ENCODE measurements around the gene FSTL4. TPM values are rescaled to one million over a fixed set of nuclear protein-coding genes. Genes with fewer than 3 reads are reported as not detected.

FSTL4 gene
- total and polyA plus RNA-seq, 2 of the 13 experiments (the other 11 are each of a cell fraction or from before 2014, with no cell fraction given): 2.1 to 3.0 TPM

DNA sequence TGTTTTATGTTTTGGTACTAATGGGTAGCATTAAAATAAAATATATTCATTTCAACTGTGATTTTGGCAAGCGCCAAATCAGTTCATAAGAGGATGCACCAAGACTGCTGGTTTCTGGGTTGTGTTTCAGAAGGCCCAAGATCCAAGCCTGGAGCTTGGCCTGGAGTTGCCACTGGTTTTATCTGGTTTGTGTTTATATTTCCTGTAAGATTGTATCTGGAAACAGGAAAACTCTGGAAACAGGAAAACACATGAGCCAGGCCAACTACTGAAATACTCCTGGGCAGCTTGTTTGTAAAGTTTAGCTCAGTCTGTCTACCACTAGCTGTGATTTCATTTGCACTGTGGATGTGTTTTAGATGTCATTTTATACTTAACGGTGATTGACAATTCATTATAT lies 5.5 kb downstream of the FSTL4 start:
- FAIRE-seq: no peak
- H3K4me1 ChIP-seq (ENCODE audit: insufficient read depth, low read length): no peaks in the 10 kb centered on the region
- peaks cover 1 to 30% of the 10 kb centered on the region in 2 experiments for H3K27me3 ChIP-seq (ENCODE audit: control insufficient read depth in 1 of 2, insufficient read depth in 2 of 2, low read length in 2 of 2)
- H3K27ac ChIP-seq (ENCODE audit: extremely low read length, insufficient read depth, low read length): no peak overlapping the region
- no peak overlapping the region for H3K4me2 ChIP-seq (ENCODE audit: low read depth, low read length)
- no peaks in the 10 kb centered on the region for H3K9me3 ChIP-seq (ENCODE audit: low read length)
- no peak overlapping the region for H3K9ac ChIP-seq (ENCODE audit: insufficient read depth, low read depth, low read length)
- no peak overlapping the region for H2AFZ ChIP-seq (ENCODE audit: low read length)
- CTCF ChIA-PET (ENCODE audit: low intra/inter-chr PET ratio, low total read pairs): no interaction called here
- in situ Hi-C loops (cut with HindIII; ENCODE audit: extremely low pct_ligation_motif_present, low pct_unique_long_range_greater_than_20kb) (no loop called here), intact Hi-C loops (cut with micrococcal nuclease; ENCODE audit: unreplicated experiment) (no loop called here)
- no peak for DNase-seq (ENCODE audit: low spot score)
- ATAC-seq: no peak
- TF ChIP-seq ATRX (CRISPR knock-in tag; IDR thresholded peaks at IDR 0.05; ENCODE audit: borderline replicate concordance): no peak
- TF ChIP-seq, protein P1, sequence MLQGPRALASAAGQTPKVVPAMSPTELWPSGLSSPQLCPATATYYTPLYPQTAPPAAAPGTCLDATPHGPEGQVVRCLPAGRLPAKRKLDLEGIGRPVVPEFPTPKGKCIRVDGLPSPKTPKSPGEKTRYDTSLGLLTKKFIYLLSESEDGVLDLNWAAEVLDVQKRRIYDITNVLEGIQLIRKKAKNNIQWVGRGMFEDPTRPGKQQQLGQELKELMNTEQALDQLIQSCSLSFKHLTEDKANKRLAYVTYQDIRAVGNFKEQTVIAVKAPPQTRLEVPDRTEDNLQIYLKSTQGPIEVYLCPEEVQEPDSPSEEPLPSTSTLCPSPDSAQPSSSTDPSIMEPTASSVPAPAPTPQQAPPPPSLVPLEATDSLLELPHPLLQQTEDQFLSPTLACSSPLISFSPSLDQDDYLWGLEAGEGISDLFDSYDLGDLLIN (CRISPR knock-in tag; IDR thresholded peaks at IDR 0.05; ENCODE audit: borderline replicate concordance): no peak
- no peaks in the 10 kb centered on the region for H3K79me2 ChIP-seq (ENCODE audit: insufficient read depth, low read length)
- no TSS peak for BruUV-seq (replicated peaks)
- POLR2A ChIA-PET: no interaction called here
- H3K36me3 ChIP-seq (replicated peaks in 1 of 2; ENCODE audit: control insufficient read depth in 1 of 2, insufficient read depth in 2 of 2, low read length in 2 of 2): no peaks in the 10 kb centered on the region
- no peak overlapping the region for H3K4me3 ChIP-seq (replicated peaks in 1 of 3; ENCODE audit: insufficient read depth in 1 of 3, low read depth in 2 of 3, low read length in 3 of 3)
- 33% methylated on average over 2 of the region's 2 CpGs for WGBS (ENCODE audit: low lambda C conversion rate)
- peaks cover 4% of the 10 kb centered on the region; the same call in 1 of the 2 replicates for H4K20me1 ChIP-seq (ENCODE audit: insufficient read depth, low read length)

DNA sequence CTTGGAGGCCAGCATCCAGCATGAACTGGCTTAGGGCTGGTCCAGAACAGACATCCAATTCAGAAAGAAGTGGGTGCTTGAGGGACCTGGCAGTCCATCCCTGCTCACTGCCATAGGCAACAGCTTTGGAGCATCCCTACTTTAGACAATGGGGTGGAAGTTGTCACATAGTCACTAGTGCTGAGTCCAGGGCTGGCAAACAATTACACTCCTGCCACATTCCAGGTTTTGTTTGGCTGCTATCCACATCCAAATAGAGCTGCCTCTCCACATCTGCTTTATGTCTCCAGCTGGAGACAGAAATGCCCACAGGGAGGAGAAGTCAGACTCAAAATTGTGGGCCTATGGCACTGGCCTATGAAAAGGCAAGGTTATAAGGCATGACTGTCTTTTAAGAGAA lies 7.0 kb downstream of the FSTL4 start:
- in situ Hi-C loops (cut with HindIII; ENCODE audit: extremely low pct_ligation_motif_present, low pct_unique_long_range_greater_than_20kb) (no loop called here), intact Hi-C loops (cut with micrococcal nuclease; ENCODE audit: unreplicated experiment) (no loop called here)
- DNase-seq (ENCODE audit: low spot score) (no peak), ATAC-seq (no peak), FAIRE-seq (no peak)
- no peak overlapping the region for H2AFZ ChIP-seq (ENCODE audit: low read length)
- H3K4me1 ChIP-seq (ENCODE audit: insufficient read depth, low read length): no peaks in the 10 kb centered on the region
- no peaks in the 10 kb centered on the region for H4K20me1 ChIP-seq (ENCODE audit: insufficient read depth, low read length)
- no TSS peak for BruUV-seq (replicated peaks)
- H3K4me2 ChIP-seq (ENCODE audit: low read depth, low read length): no peak overlapping the region
- ChIA-PET POLR2A (no interaction called here), CTCF (ENCODE audit: low intra/inter-chr PET ratio, low total read pairs) (no interaction called here)
- H3K9me3 ChIP-seq (ENCODE audit: low read length): no peaks in the 10 kb centered on the region
- H3K36me3 ChIP-seq (replicated peaks in 1 of 2; ENCODE audit: control insufficient read depth in 1 of 2, insufficient read depth in 2 of 2, low read length in 2 of 2): no peaks in the 10 kb centered on the region
- no peaks in the 10 kb centered on the region for H3K79me2 ChIP-seq (ENCODE audit: insufficient read depth, low read length)
- no peak overlapping the region for H3K27ac ChIP-seq (ENCODE audit: extremely low read length, insufficient read depth, low read length)
- H3K4me3 ChIP-seq (replicated peaks in 1 of 3; ENCODE audit: insufficient read depth in 1 of 3, low read depth in 2 of 3, low read length in 3 of 3): no peak overlapping the region
- H3K9ac ChIP-seq (ENCODE audit: insufficient read depth, low read depth, low read length): no peak overlapping the region
- peaks cover 1 to 18% of the 10 kb centered on the region in 2 experiments for H3K27me3 ChIP-seq (ENCODE audit: control insufficient read depth in 1 of 2, insufficient read depth in 2 of 2, low read length in 2 of 2)
- TF ChIP-seq ZSCAN30 (CRISPR knock-in tag; IDR thresholded peaks at IDR 0.05) (no peak), SOX5 (CRISPR knock-in tag; IDR thresholded peaks at IDR 0.05; ENCODE audit: borderline replicate concordance) (no peak), ZNF253 (CRISPR knock-in tag; IDR thresholded peaks at IDR 0.05; ENCODE audit: borderline replicate concordance) (no peak), TAF1 (CRISPR knock-in tag; IDR thresholded peaks at IDR 0.05) (no peak), ZNF883 (CRISPR knock-in tag; IDR thresholded peaks at IDR 0.05; ENCODE audit: not compliant biosample characterization) (no peak), ZNF180 (CRISPR knock-in tag; IDR thresholded peaks at IDR 0.05; ENCODE audit: borderline replicate concordance, low read depth) (no peak), NFE2L1 (CRISPR knock-in tag; IDR thresholded peaks at IDR 0.05; ENCODE audit: borderline replicate concordance) (no peak), PTBP1 (IDR thresholded peaks at IDR 0.05; ENCODE audit: low read depth, low read length, poor library complexity, severe bottlenecking) (no peak)
- TF ChIP-seq, protein P2, sequence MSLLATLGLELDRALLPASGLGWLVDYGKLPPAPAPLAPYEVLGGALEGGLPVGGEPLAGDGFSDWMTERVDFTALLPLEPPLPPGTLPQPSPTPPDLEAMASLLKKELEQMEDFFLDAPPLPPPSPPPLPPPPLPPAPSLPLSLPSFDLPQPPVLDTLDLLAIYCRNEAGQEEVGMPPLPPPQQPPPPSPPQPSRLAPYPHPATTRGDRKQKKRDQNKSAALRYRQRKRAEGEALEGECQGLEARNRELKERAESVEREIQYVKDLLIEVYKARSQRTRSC (CRISPR knock-in tag; IDR thresholded peaks at IDR 0.05; ENCODE audit: low read depth): no peak
- TF ChIP-seq, protein P3, sequence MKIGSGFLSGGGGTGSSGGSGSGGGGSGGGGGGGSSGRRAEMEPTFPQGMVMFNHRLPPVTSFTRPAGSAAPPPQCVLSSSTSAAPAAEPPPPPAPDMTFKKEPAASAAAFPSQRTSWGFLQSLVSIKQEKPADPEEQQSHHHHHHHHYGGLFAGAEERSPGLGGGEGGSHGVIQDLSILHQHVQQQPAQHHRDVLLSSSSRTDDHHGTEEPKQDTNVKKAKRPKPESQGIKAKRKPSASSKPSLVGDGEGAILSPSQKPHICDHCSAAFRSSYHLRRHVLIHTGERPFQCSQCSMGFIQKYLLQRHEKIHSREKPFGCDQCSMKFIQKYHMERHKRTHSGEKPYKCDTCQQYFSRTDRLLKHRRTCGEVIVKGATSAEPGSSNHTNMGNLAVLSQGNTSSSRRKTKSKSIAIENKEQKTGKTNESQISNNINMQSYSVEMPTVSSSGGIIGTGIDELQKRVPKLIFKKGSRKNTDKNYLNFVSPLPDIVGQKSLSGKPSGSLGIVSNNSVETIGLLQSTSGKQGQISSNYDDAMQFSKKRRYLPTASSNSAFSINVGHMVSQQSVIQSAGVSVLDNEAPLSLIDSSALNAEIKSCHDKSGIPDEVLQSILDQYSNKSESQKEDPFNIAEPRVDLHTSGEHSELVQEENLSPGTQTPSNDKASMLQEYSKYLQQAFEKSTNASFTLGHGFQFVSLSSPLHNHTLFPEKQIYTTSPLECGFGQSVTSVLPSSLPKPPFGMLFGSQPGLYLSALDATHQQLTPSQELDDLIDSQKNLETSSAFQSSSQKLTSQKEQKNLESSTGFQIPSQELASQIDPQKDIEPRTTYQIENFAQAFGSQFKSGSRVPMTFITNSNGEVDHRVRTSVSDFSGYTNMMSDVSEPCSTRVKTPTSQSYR (CRISPR knock-in tag; IDR thresholded peaks at IDR 0.05; ENCODE audit: borderline replicate concordance): no peak
- TF ChIP-seq, protein P4, sequence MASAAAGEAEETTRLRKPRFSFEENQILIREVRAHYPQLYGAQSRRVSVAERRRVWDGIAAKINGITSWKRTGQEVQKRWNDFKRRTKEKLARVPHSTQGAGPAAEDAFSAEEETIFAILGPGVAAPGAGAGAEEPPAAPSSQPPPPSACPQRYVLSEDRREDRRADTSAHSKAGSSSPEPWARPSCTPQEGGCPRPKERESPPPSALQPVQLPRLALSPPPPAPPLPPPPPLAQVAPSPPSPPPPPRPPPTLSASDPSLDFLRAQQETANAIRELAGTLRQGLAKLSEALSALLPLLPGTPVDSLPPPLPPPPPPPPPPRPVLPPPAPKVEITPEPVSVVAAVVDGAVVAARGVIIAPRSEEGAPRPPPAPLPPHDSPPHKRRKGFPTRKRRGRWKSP (CRISPR knock-in tag; IDR thresholded peaks at IDR 0.05): no peak

All from HepG2 (cell line).